Smooth muscle cell (in vitro differentiated cells): ENCODE results near the gene RPL37A. TPM values are rescaled to one million over a fixed set of nuclear protein-coding genes. Genes with fewer than 3 reads are reported as not detected.

Experiments
- DNase-seq: peaks from one replicate; lab custom pipeline; 2025; ENCODE audit not compliant: unreplicated experiment; lab: John Stamatoyannopoulos, UW
- H2AFZ ChIP-seq: fragments of 200-600 bp; sonication (generic); 2 replicates; pipeline ENCODE4 v1.6.0; 2016; ENCODE audit warnings: antibody characterized with exemption, low read depth, mild to moderate bottlenecking
- H3F3A ChIP-seq: fragments of 200-600 bp; sonication (generic); 2 replicates; pipeline ENCODE4 v1.6.0; 2017; ENCODE audit warnings: antibody characterized with exemption, low read depth
- H3K27ac ChIP-seq: fragments of 200-600 bp; sonication (generic); 2 replicates; pipeline ENCODE4 v1.5.1; 2016; ENCODE audit warnings: low read depth, mild to moderate bottlenecking
- H3K27me3 ChIP-seq: fragments of 200-600 bp; sonication (generic); 2 replicates; pipeline ENCODE4 v1.6.1; 2016; ENCODE audit warnings: low read depth, mild to moderate bottlenecking
- H3K36me3 ChIP-seq: fragments of 200-600 bp; sonication (generic); 2 replicates; pipeline ENCODE4 v1.5.1; 2016; ENCODE audit warnings: low read depth
- H3K4me1 ChIP-seq: fragments of 200-600 bp; sonication (generic); 2 replicates; pipeline ENCODE4 v1.5.1; 2016; ENCODE audit warnings: low read depth
- H3K4me2 ChIP-seq: fragments of 200-600 bp; sonication (generic); 2 replicates; pipeline ENCODE4 v1.6.0; 2016; ENCODE audit warnings: mild to moderate bottlenecking
- H3K4me3 ChIP-seq: fragments of 200-600 bp; sonication (generic); 2 replicates; pipeline ENCODE4 v1.5.1; 2016; ENCODE audit warnings: mild to moderate bottlenecking
- H3K79me2 ChIP-seq: fragments of 200-600 bp; sonication (generic); 2 replicates; pipeline ENCODE4 v1.6.0; 2016; ENCODE audit warnings: low read depth, mild to moderate bottlenecking
- H3K9ac ChIP-seq: fragments of 200-600 bp; sonication (generic); 2 replicates; pipeline ENCODE4 v1.6.0; 2016; ENCODE audit warnings: low read depth
- H3K9me3 ChIP-seq: fragments of 200-600 bp; sonication (generic); replicated peaks from 2 replicates; pipeline ENCODE4 v1.5.1; 2016; ENCODE audit warnings: low read depth
- H4K20me1 ChIP-seq: fragments of 200-600 bp; sonication (generic); 2 replicates; pipeline ENCODE4 v1.6.0; 2016; ENCODE audit warnings: low read depth
- CTCF ChIP-seq: fragments of 200-600 bp; sonication (generic); IDR thresholded peaks from 2 replicates; pipeline ENCODE4 v1.5.1; 2017; ENCODE audit warnings: borderline replicate concordance, mild to moderate bottlenecking, antibody characterized with exemption; ENCODE audit not compliant: insufficient read depth, poor library complexity, severe bottlenecking
- WGBS: methylation state at CpG from one replicate; pipeline ENCODE4 v1.1.7; 2016; ENCODE audit warnings: low lambda C conversion rate; 5-methylcytosine and 5-hydroxymethylcytosine counted together
- polyA plus RNA-seq: library from polyadenylated mRNA; unstranded; fragments of >200 nt; fragmentation: Nextera tagmentation; extraction: Ambion mirVana; gene quantifications from 2 replicates; pipeline ENCODE4 v1.2.1, GENCODE V29; 2016
- total RNA-seq: library from RNA; depleted of rRNA; stranded (reverse); fragments of >200 nt; gene quantifications from 2 replicates; pipeline ENCODE4 v1.2.3, GENCODE V29; 2014

RPL37A gene
- total and polyA plus RNA-seq, 2 experiments from 2014 or later = 1,221 to 1,842 TPM

GRCh38 chr2:216519154-216519762 is 20.6 kb downstream of the RPL37A start:
- no peak overlapping the region for H2AFZ ChIP-seq
- DNase-seq = no peak
- H3K79me2 ChIP-seq = no peaks in the 10 kb centered on the region
- TF ChIP-seq CTCF = peak; percentile 80
- 62% methylated on average over 3 of the region's 3 CpGs for WGBS
- no peaks in the 10 kb centered on the region for H3F3A ChIP-seq
- no peaks in the 10 kb centered on the region for H3K4me1 ChIP-seq
- no peaks in the 10 kb centered on the region for H3K9me3 ChIP-seq
- H3K4me3 ChIP-seq = no peak overlapping the region
- no peaks in the 10 kb centered on the region for H3K36me3 ChIP-seq
- H4K20me1 ChIP-seq = peaks cover 14% of the 10 kb centered on the region
- H3K27me3 ChIP-seq = no peaks in the 10 kb centered on the region
- no peak overlapping the region for H3K4me2 ChIP-seq
- H3K27ac ChIP-seq = no peak overlapping the region
- no peak overlapping the region for H3K9ac ChIP-seq

- H2AFZ ChIP-seq = no peak overlapping the region
- WGBS = 65% methylated on average over 4 of the region's 4 CpGs
- H3K4me2 ChIP-seq = no peak overlapping the region
These were observed 21.5 kb downstream of the RPL37A start for GRCh38 chr2:216520112-216520511.

GRCh38 chr2:216522892-216523502 is 24.4 kb downstream of the RPL37A start:
- no peak for DNase-seq
- no peaks in the 10 kb centered on the region for H3K4me1 ChIP-seq
- no peaks in the 10 kb centered on the region for H3K36me3 ChIP-seq
- H3K4me3 ChIP-seq = no peak overlapping the region
- no peaks in the 10 kb centered on the region for H3K79me2 ChIP-seq
- no peaks in the 10 kb centered on the region for H3F3A ChIP-seq
- no peaks in the 10 kb centered on the region for H3K9me3 ChIP-seq
- H4K20me1 ChIP-seq = no peaks in the 10 kb centered on the region
- H3K27ac ChIP-seq = no peak overlapping the region
- no peak overlapping the region for H2AFZ ChIP-seq
- 94% methylated on average over 1 of the region's 1 CpG for WGBS
- TF ChIP-seq CTCF = no peak
- H3K4me2 ChIP-seq = no peak overlapping the region
- H3K27me3 ChIP-seq = no peaks in the 10 kb centered on the region
- no peak overlapping the region for H3K9ac ChIP-seq

More at GRCh38 chr2:216520112-216520511, 21.5 kb downstream of the RPL37A start:
- H3F3A ChIP-seq = no peaks in the 10 kb centered on the region
- H3K9ac ChIP-seq = no peak overlapping the region
- H4K20me1 ChIP-seq = peaks cover 14% of the 10 kb centered on the region
- no peaks in the 10 kb centered on the region for H3K4me1 ChIP-seq
- H3K4me3 ChIP-seq = no peak overlapping the region
- H3K27ac ChIP-seq = no peak overlapping the region
- H3K9me3 ChIP-seq = no peaks in the 10 kb centered on the region
- H3K79me2 ChIP-seq = no peaks in the 10 kb centered on the region
- TF ChIP-seq CTCF = no peak
- no peak for DNase-seq
- no peaks in the 10 kb centered on the region for H3K36me3 ChIP-seq
- no peaks in the 10 kb centered on the region for H3K27me3 ChIP-seq

- H3K27me3 ChIP-seq = no peaks in the 10 kb centered on the region
- no peaks in the 10 kb centered on the region for H3K79me2 ChIP-seq
- H4K20me1 ChIP-seq = no peaks in the 10 kb centered on the region
- H3K4me1 ChIP-seq = no peaks in the 10 kb centered on the region
- H3K4me2 ChIP-seq = no peak overlapping the region
- WGBS = 92% methylated on average over 4 of the region's 4 CpGs
- no peak overlapping the region for H2AFZ ChIP-seq
- TF ChIP-seq CTCF = no peak
- no peak overlapping the region for H3K9ac ChIP-seq
- H3K36me3 ChIP-seq = no peaks in the 10 kb centered on the region
- no peak overlapping the region for H3K27ac ChIP-seq
- no peaks in the 10 kb centered on the region for H3F3A ChIP-seq
- no peaks in the 10 kb centered on the region for H3K9me3 ChIP-seq
- H3K4me3 ChIP-seq = no peak overlapping the region
- no peak for DNase-seq
These were observed 27.3 kb downstream of the RPL37A start for GRCh38 chr2:216525972-216526371.
